Keratinocyte (primary cell): Measurements from ENCODE around the gene KRT14. TPM values are rescaled to one million over a fixed set of nuclear protein-coding genes. Genes with fewer than 3 reads are reported as not detected.

Experiments
- DNase-seq: peaks from one replicate; pipeline ENCODE4 v3.0.0-alpha.2; 2011; ENCODE audit warnings: low read depth, missing footprints, low spot score
- FAIRE-seq: peaks from 2 replicates; lab custom pipeline; 2011; peaks lifted over from hg19 to GRCh38; lab: Jason Lieb, UNC
- H2AFZ ChIP-seq: 2 replicates; pipeline ENCODE4 v1.6.0; 2012; ENCODE audit warnings: low read length, control low read depth, inconsistent platforms; ENCODE audit not compliant: control insufficient read depth
- H3K27ac ChIP-seq: 2 replicates; pipeline ENCODE4 v1.5.1; 2011; ENCODE audit warnings: low read length; ENCODE audit not compliant: control insufficient read depth, insufficient read depth
- H3K27me3 ChIP-seq: 3 replicates; pipeline ENCODE4 v1.6.0; 2011; ENCODE audit warnings: low read length; ENCODE audit not compliant: control insufficient read depth, insufficient read depth; ENCODE audit errors: extremely low read depth
- H3K36me3 ChIP-seq, 2 experiments: 2 replicates in 1 of 2; 3 replicates in 1 of 2; pipeline ENCODE4 v1.5.1; 2011; ENCODE audit warnings: low read length in 2 of 2, mild to moderate bottlenecking in 1 of 2; ENCODE audit not compliant: control insufficient read depth in 2 of 2, insufficient read depth in 2 of 2; ENCODE audit errors: extremely low read depth in 1 of 2
- H3K4me1 ChIP-seq: 3 replicates; pipeline ENCODE4 v1.5.1; 2011; ENCODE audit warnings: low read length; ENCODE audit not compliant: control insufficient read depth, insufficient read depth; ENCODE audit errors: extremely low read depth
- H3K4me2 ChIP-seq: 3 replicates; pipeline ENCODE4 v1.6.0; 2011; ENCODE audit warnings: low read depth, low read length; ENCODE audit not compliant: control insufficient read depth, insufficient read depth; ENCODE audit errors: extremely low read depth
- H3K4me3 ChIP-seq, 3 experiments: fragments of 200-600 bp in 1 of 3; sonication (generic) in 1 of 3; 2 replicates in 2 of 3; 3 replicates in 1 of 3; pipeline ENCODE4 v1.5.1; 2011 to 2016; ENCODE audit warnings: low read length in 3 of 3, mild to moderate bottlenecking in 3 of 3, control low read depth in 2 of 3, inconsistent platforms in 1 of 3, low read depth in 1 of 3, mixed read lengths in 1 of 3, mixed run types in 1 of 3, moderate library complexity in 1 of 3; ENCODE audit not compliant: control insufficient read depth in 2 of 3, insufficient read depth in 2 of 3; ENCODE audit errors: extremely low read depth in 1 of 3
- H3K79me2 ChIP-seq: 2 replicates; pipeline ENCODE4 v1.6.0; 2012; ENCODE audit warnings: low read length; ENCODE audit not compliant: control insufficient read depth, insufficient read depth
- H3K9ac ChIP-seq: 3 replicates; pipeline ENCODE4 v1.6.0; 2011; ENCODE audit warnings: low read length; ENCODE audit not compliant: control insufficient read depth, insufficient read depth; ENCODE audit errors: extremely low read depth
- H3K9me1 ChIP-seq: 3 replicates; pipeline ENCODE4 v1.6.0; 2011; ENCODE audit warnings: low read length; ENCODE audit not compliant: control insufficient read depth, insufficient read depth; ENCODE audit errors: extremely low read depth
- H3K9me3 ChIP-seq: 2 replicates; pipeline ENCODE4 v1.5.1; 2012; ENCODE audit warnings: low read depth, low read length; ENCODE audit not compliant: control insufficient read depth
- H4K20me1 ChIP-seq: 3 replicates; pipeline ENCODE4 v1.6.0; 2011; ENCODE audit warnings: low read length; ENCODE audit not compliant: control insufficient read depth, insufficient read depth; ENCODE audit errors: extremely low read depth
- EZH2 ChIP-seq: IDR thresholded peaks from one replicate; pipeline ENCODE4 v1.6.1; 2012; ENCODE audit warnings: inconsistent platforms, mild to moderate bottlenecking, low read length, moderate library complexity
- dilution Hi-C: fragments of 300-500 bp; cut with MboI; formaldehyde crosslinking; loops from one replicate; pipeline ENCODE4 v1.7.0; 2020; ENCODE audit warnings: low sequenced_read_pairs; ENCODE audit not compliant: extremely low pct_ligation_motif_present
- polyA plus RNA-seq, 5 experiments: library from polyadenylated mRNA; depleted of rRNA in 3 of 5; stranded (reverse) in 3 of 5; stranded (forward) in 1 of 5; unstranded in 1 of 5; fragments of >200 nt; gene quantifications; 1 replicate in 1 of 5; 2 replicates in 3 of 5; 3 replicates in 1 of 5; pipeline versions ENCODE4 v1.2.1 to v1.2.3, GENCODE V29; 2011 to 2012; ENCODE audit warnings: missing spikeins in 2 of 5, low read depth in 1 of 5, low replicate concordance in 1 of 5
- TF ChIP-seq, protein P1 (sequence below), 3 experiments: IDR thresholded peaks in 1 of 3; conservative IDR thresholded peaks in 1 of 3; optimal IDR thresholded peaks in 1 of 3; 2 replicates in 2 of 3; 3 replicates in 1 of 3; pipeline versions ENCODE3 to v1.5.1; 2011; ENCODE audit warnings: low read length in 3 of 3, mild to moderate bottlenecking in 3 of 3, moderate library complexity in 2 of 3, control low read depth in 1 of 3, inconsistent platforms in 1 of 3; ENCODE audit not compliant: insufficient read depth in 2 of 3; ENCODE audit errors: extremely low read depth in 1 of 3

The KRT14 gene
- polyA plus RNA-seq, 1 donor (not counting 4 experiments of a cell fraction or from before 2014, with no cell fraction given): 26,041 TPM

DNA sequence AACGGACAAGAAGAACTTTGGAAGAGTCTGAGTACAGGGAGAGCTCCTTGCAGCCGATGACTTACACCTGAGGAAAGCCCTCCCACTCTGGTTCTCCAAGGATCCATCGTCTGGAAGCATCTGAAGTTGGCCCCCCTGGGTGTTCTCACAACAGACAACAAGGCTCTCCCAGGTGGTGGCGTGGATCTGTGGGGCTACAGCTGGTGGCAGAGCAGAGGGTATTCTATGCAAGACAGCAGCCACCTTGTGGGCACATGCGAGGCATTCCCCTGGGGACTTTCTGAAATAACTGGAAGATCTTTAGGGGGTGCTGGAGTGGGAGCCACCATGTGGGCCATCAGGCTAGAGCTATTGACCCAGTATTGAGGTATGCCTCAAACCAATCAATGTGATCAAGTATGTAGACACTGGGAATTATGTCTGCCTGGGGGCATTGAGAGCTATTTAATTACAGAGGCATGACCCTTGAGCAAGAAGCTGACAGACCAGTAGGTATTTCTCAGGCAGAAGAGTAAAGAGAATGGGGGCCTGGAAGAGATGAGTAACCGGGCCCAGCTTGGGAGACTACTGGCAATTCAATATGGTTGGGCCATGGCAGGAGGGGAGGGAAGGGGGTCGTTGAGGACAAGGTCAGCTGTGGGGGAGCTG lies 51.7 kb downstream of the KRT14 start:
- TF ChIP-seq EZH2: no peak
- TF ChIP-seq, protein P1, sequence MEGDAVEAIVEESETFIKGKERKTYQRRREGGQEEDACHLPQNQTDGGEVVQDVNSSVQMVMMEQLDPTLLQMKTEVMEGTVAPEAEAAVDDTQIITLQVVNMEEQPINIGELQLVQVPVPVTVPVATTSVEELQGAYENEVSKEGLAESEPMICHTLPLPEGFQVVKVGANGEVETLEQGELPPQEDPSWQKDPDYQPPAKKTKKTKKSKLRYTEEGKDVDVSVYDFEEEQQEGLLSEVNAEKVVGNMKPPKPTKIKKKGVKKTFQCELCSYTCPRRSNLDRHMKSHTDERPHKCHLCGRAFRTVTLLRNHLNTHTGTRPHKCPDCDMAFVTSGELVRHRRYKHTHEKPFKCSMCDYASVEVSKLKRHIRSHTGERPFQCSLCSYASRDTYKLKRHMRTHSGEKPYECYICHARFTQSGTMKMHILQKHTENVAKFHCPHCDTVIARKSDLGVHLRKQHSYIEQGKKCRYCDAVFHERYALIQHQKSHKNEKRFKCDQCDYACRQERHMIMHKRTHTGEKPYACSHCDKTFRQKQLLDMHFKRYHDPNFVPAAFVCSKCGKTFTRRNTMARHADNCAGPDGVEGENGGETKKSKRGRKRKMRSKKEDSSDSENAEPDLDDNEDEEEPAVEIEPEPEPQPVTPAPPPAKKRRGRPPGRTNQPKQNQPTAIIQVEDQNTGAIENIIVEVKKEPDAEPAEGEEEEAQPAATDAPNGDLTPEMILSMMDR (optimal IDR thresholded peaks at IDR 0.05 in 1 of 3, IDR thresholded peaks at IDR 0.05 in 1 of 3, conservative IDR thresholded peaks at IDR 0.05 in 1 of 3; ENCODE audit: extremely low read depth in 1 of 3, insufficient read depth in 2 of 3, low read length in 3 of 3): peak in 1 of 3 experiments; percentile 14
- Histone ChIP-seq H3K27ac (no peak overlapping the region), H4K20me1 (no peaks in the 10 kb centered on the region), H3K9me1 (no peaks in the 10 kb centered on the region), H2AFZ (no peak overlapping the region), H3K79me2 (no peaks in the 10 kb centered on the region), H3K36me3 (no peaks in the 10 kb centered on the region), H3K4me3 (no peak overlapping the region), H3K27me3 (no peaks in the 10 kb centered on the region), H3K4me2 (no peak overlapping the region), H3K4me1 (peaks cover 47% of the 10 kb centered on the region), H3K9ac (no peak overlapping the region), H3K9me3 (no peaks in the 10 kb centered on the region)
- no peak for DNase-seq
- FAIRE-seq: no peak
- dilution Hi-C loops: no loop called here

DNA sequence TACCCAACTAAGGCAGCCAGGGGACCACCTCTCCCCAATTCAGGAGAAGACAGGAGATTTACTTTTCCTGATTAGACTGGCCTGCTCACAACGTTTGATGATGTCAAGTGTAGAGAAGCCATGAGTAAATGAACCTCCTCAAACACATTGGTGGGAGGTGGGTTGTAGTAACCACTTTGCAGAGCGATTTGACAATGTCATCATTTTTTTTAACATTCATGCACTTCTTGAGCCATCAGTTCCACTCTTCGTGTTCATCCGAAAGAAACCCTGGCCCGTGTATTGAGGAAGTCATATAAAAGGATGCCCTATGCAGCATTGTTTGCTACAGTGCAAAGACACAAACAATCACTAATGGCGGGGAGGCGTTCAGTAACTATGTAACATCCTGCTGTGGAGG lies 53.1 kb downstream of the KRT14 start:
- no peak overlapping the region for H3K27ac ChIP-seq
- H2AFZ ChIP-seq: no peak overlapping the region
- no peaks in the 10 kb centered on the region for H3K79me2 ChIP-seq
- no peak overlapping the region for H3K4me3 ChIP-seq
- peaks cover 48% of the 10 kb centered on the region for H3K4me1 ChIP-seq
- H3K9me3 ChIP-seq: no peaks in the 10 kb centered on the region
- peaks cover under 1% of the 10 kb centered on the region for H3K27me3 ChIP-seq
- no peak for FAIRE-seq
- no peak overlapping the region for H3K9ac ChIP-seq
- TF ChIP-seq, protein P1 (optimal IDR thresholded peaks at IDR 0.05 in 1 of 3, IDR thresholded peaks at IDR 0.05 in 1 of 3, conservative IDR thresholded peaks at IDR 0.05 in 1 of 3; ENCODE audit: extremely low read depth in 1 of 3, insufficient read depth in 2 of 3, low read length in 3 of 3): no peak
- TF ChIP-seq EZH2: no peak
- no peaks in the 10 kb centered on the region for H3K36me3 ChIP-seq
- DNase-seq: no peak
- H3K4me2 ChIP-seq: no peak overlapping the region
- H4K20me1 ChIP-seq: no peaks in the 10 kb centered on the region
- no peaks in the 10 kb centered on the region for H3K9me1 ChIP-seq
- dilution Hi-C loops: no loop called here
